Calu3 (cell line): ENCODE results near the gene NUTM1. TPM values are rescaled to one million over a fixed set of nuclear protein-coding genes. Genes with fewer than 3 reads are reported as not detected.

Experiments
- BruUV-seq: library from RNA; stranded (reverse); fragments of 400-500 nt; replicated peaks from 2 replicates; lab custom pipeline; 2021; lab: Mats Ljungman, UMichigan
- CTCF ChIA-PET: fragments of 300-600 bp; sonication (Branson Sonifier 250); formaldehyde crosslinking; loops from one replicate; lab custom pipeline; 2022; ENCODE audit warnings: antibody characterized with exemption; lab: Charles Lee
- DNase-seq: peaks from one replicate; pipeline ENCODE4 v3.0.0; 2022
- H3K27ac Mint-ChIP-seq: one replicate; pipeline ENCODE4 v1.8.0; 2022; ENCODE audit warnings: mixed read lengths; ENCODE audit not compliant: unreplicated experiment
- H3K27me3 Mint-ChIP-seq: one replicate; pipeline ENCODE4 v1.8.0; 2022; ENCODE audit warnings: mixed read lengths; ENCODE audit not compliant: unreplicated experiment
- H3K36me3 Mint-ChIP-seq: one replicate; pipeline ENCODE4 v1.8.0; 2022; ENCODE audit warnings: mild to moderate bottlenecking, moderate library complexity, mixed read lengths; ENCODE audit not compliant: insufficient read depth, unreplicated experiment
- H3K4me1 Mint-ChIP-seq: one replicate; pipeline ENCODE4 v1.8.0; 2022; ENCODE audit warnings: mild to moderate bottlenecking, low read depth, mixed read lengths; ENCODE audit not compliant: unreplicated experiment
- H3K4me3 Mint-ChIP-seq: one replicate; pipeline ENCODE4 v1.8.0; 2022; ENCODE audit warnings: mild to moderate bottlenecking, low read depth, moderate library complexity, mixed read lengths; ENCODE audit not compliant: unreplicated experiment
- H3K9me3 Mint-ChIP-seq: one replicate; pipeline ENCODE4 v1.8.0; 2022; ENCODE audit warnings: low read depth, mixed read lengths; ENCODE audit not compliant: unreplicated experiment
- CTCF ChIP-seq: fragments of 200-600 bp; IDR thresholded peaks from one replicate; pipeline ENCODE4 v1.8.0; 2022; ENCODE audit warnings: antibody characterized with exemption; ENCODE audit not compliant: unreplicated experiment
- intact Hi-C: fragments of 100-400 bp; cut with micrococcal nuclease; formaldehyde crosslinking; loops from one replicate; pipeline ENCODE4 v1.10.0; 2022; ENCODE audit not compliant: unreplicated experiment
- total RNA-seq: library from RNA; stranded (reverse); gene quantifications from 2 replicates; pipeline ENCODE4 v1.2.3, GENCODE V29; 2022

NUTM1 gene
- total RNA-seq, 1 experiment from 2014 or later: not detected

GRCh38 chr15:34331809-34332208 lies 11.3 kb upstream of the NUTM1 start:
- CTCF ChIA-PET: no interaction called here
- Mint-ChIP-seq H3K36me3 (peaks cover 2% of the 10 kb centered on the region), H3K27me3 (no peaks in the 10 kb centered on the region), H3K4me3 (no peak overlapping the region), H3K9me3 (no peaks in the 10 kb centered on the region), H3K27ac (no peak overlapping the region), H3K4me1 (peaks cover 7% of the 10 kb centered on the region)
- no peak for DNase-seq
- no TSS peak for BruUV-seq
- TF ChIP-seq CTCF: no peak
- intact Hi-C loops: loop anchor here (10.0 kb wide), 1 partner anchor 107 kb away; the partner anchor contains the start of gene EMC4

GRCh38 chr15:34332553-34333120 lies 10.5 kb upstream of the NUTM1 start:
- H3K9me3 Mint-ChIP-seq: no peaks in the 10 kb centered on the region
- peaks cover 7% of the 10 kb centered on the region for H3K4me1 Mint-ChIP-seq
- intact Hi-C loops: loop anchor here (10.0 kb wide), 1 partner anchor 108 kb away; the partner anchor contains the start of gene EMC4
- H3K27me3 Mint-ChIP-seq: no peaks in the 10 kb centered on the region
- DNase-seq: no peak
- no peak for TF ChIP-seq CTCF
- CTCF ChIA-PET: no interaction called here
- H3K27ac Mint-ChIP-seq: no peak overlapping the region
- peaks cover 11% of the 10 kb centered on the region for H3K36me3 Mint-ChIP-seq
- H3K4me3 Mint-ChIP-seq: no peak overlapping the region
- BruUV-seq: no TSS peak

- CTCF ChIA-PET: no interaction called here
- Mint-ChIP-seq H3K4me3 (no peak overlapping the region), H3K36me3 (peaks cover 12% of the 10 kb centered on the region), H3K4me1 (peaks cover 7% of the 10 kb centered on the region), H3K9me3 (no peaks in the 10 kb centered on the region), H3K27ac (no peak overlapping the region), H3K27me3 (no peaks in the 10 kb centered on the region)
- DNase-seq: no peak
- BruUV-seq: no TSS peak
- no peak for TF ChIP-seq CTCF
- intact Hi-C loops: loop anchor here (10.0 kb wide), 1 partner anchor 110 kb away; the partner anchor contains the start of gene EMC4
These were observed 8.4 kb upstream of the NUTM1 start for GRCh38 chr15:34334672-34335071.

GRCh38 chr15:34335176-34336032 lies 7.7 kb upstream of the NUTM1 start:
- no peak overlapping the region for H3K27ac Mint-ChIP-seq
- CTCF ChIA-PET: no interaction called here
- H3K36me3 Mint-ChIP-seq: peaks cover 12% of the 10 kb centered on the region
- H3K9me3 Mint-ChIP-seq: no peaks in the 10 kb centered on the region
- no peak for TF ChIP-seq CTCF
- no peak for DNase-seq
- intact Hi-C loops: loop anchor here (10.0 kb wide), 1 partner anchor 111 kb away; the partner anchor contains the start of gene EMC4
- H3K4me3 Mint-ChIP-seq: no peak overlapping the region
- H3K27me3 Mint-ChIP-seq: no peaks in the 10 kb centered on the region
- no TSS peak for BruUV-seq
- peaks cover 7% of the 10 kb centered on the region for H3K4me1 Mint-ChIP-seq
